Gastrocnemius medialis (tissue), 4 donors: Measurements from ENCODE around the gene PTPRN2.

ENCODE experiments used
- POLR2A ChIP-seq, 2 donors: fragments of 450-650 bp; IDR thresholded peaks; one replicate each; pipeline ENCODE4 v1.6.1; 2017; ENCODE audit warnings: antibody characterized with exemption in 2 of 2, mild to moderate bottlenecking in 2 of 2, moderate library complexity in 2 of 2
- TF ChIP-seq, protein P1 (sequence below), 5 experiments: fragments of 450-650 bp in 3 of 5; fragments of 200-600 bp in 2 of 5; sonication (generic) in 2 of 5; IDR thresholded peaks in 4 of 5; conservative IDR thresholded peaks in 1 of 5; 1 replicate in 4 of 5; 2 replicates in 1 of 5; pipeline ENCODE4 v1.5.1; 2016 to 2019; ENCODE audit warnings: antibody characterized with exemption in 5 of 5, mild to moderate bottlenecking in 3 of 5, moderate library complexity in 3 of 5

DNA sequence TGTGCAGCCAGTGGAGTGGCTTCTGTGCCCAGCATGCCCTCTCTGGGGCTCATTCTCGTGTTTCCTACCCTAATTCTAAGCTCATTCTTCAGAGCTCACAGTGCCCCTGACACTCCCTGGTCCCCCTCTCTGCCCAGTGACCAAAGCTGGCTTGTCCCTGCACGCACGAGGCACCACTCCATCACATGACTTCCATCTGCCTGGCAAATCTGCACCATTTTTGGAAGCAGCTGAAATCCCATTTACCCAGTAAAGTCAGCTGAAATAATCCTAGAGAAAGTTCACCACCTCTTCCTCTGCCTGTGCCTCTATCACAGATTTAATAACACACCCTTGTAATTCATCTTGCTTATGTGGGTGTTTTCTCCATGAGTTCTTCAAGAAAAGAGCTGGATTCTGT lies 616.9 kb downstream of the PTPRN2 start:
- TF ChIP-seq, protein P1, sequence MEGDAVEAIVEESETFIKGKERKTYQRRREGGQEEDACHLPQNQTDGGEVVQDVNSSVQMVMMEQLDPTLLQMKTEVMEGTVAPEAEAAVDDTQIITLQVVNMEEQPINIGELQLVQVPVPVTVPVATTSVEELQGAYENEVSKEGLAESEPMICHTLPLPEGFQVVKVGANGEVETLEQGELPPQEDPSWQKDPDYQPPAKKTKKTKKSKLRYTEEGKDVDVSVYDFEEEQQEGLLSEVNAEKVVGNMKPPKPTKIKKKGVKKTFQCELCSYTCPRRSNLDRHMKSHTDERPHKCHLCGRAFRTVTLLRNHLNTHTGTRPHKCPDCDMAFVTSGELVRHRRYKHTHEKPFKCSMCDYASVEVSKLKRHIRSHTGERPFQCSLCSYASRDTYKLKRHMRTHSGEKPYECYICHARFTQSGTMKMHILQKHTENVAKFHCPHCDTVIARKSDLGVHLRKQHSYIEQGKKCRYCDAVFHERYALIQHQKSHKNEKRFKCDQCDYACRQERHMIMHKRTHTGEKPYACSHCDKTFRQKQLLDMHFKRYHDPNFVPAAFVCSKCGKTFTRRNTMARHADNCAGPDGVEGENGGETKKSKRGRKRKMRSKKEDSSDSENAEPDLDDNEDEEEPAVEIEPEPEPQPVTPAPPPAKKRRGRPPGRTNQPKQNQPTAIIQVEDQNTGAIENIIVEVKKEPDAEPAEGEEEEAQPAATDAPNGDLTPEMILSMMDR (IDR thresholded peaks at IDR 0.05 in 4 of 5, conservative IDR thresholded peaks at IDR 0.05 in 1 of 5): no peak
- TF ChIP-seq POLR2A (IDR thresholded peaks at IDR 0.05): no peak
